SU-DHL-6 (cell line): Measurements from ENCODE around the gene XYLT1.

Source experiments
- H2AFZ ChIP-seq: fragments of 200-600 bp; sonication (generic); 2 replicates; pipeline ENCODE4 v1.6.1; 2014; ENCODE audit warnings: low read depth, mild to moderate bottlenecking, moderate library complexity, mixed read lengths, antibody characterized with exemption, low read length; ENCODE audit not compliant: severe bottlenecking
- H3F3A ChIP-seq: fragments of 200-600 bp; shearing (Covaris generic); 2 replicates; pipeline ENCODE4 v1.6.0; 2016; ENCODE audit warnings: antibody characterized with exemption, mild to moderate bottlenecking; ENCODE audit not compliant: insufficient read depth
- H3K27ac ChIP-seq: fragments of 200-600 bp; sonication (generic); 2 replicates; pipeline ENCODE4 v1.5.1; 2016; ENCODE audit warnings: low read depth, mild to moderate bottlenecking, low read length, moderate library complexity, mixed read lengths
- H3K27me3 ChIP-seq: fragments of 200-600 bp; sonication (generic), shearing (Covaris generic); 2 replicates; pipeline ENCODE4 v1.6.0; 2014; ENCODE audit warnings: mild to moderate bottlenecking, low read length
- H3K36me3 ChIP-seq: fragments of 200-600 bp; sonication (generic); 2 replicates; pipeline ENCODE4 v1.6.1; 2014; ENCODE audit warnings: mild to moderate bottlenecking, low read length, mixed read lengths
- H3K4me2 ChIP-seq: fragments of 300-600, 200-600 bp; shearing (Covaris generic), sonication (generic); 2 replicates; pipeline ENCODE4 v1.6.0; 2014; ENCODE audit warnings: low read length, low read depth, mild to moderate bottlenecking; ENCODE audit not compliant: poor library complexity, severe bottlenecking
- H3K4me3 ChIP-seq: fragments of 200-600 bp; sonication (generic); 2 replicates; pipeline ENCODE4 v1.5.1; 2014; ENCODE audit warnings: antibody characterized with exemption, low read length, mild to moderate bottlenecking, mixed read lengths; ENCODE audit not compliant: insufficient read depth, poor library complexity, severe bottlenecking
- H3K79me2 ChIP-seq: fragments of 200-600 bp; sonication (generic); 2 replicates; pipeline ENCODE4 v1.6.1; 2014; ENCODE audit warnings: mild to moderate bottlenecking, low read length, moderate library complexity; ENCODE audit not compliant: insufficient read depth
- H3K9ac ChIP-seq: fragments of 200-600 bp; sonication (generic); 2 replicates; pipeline ENCODE4 v1.7.0; 2014; ENCODE audit warnings: mild to moderate bottlenecking, low read length
- H3K9me2 ChIP-seq: fragments of 200-600 bp; sonication (generic); replicated peaks from 2 replicates; pipeline ENCODE4 v1.6.1; 2014; ENCODE audit warnings: low read length; ENCODE audit not compliant: insufficient read depth
- H3K9me3 ChIP-seq: fragments of 200-600 bp; sonication (generic); 2 replicates; pipeline ENCODE4 v1.6.1; 2014; ENCODE audit warnings: low read length, mixed read lengths; ENCODE audit not compliant: insufficient read depth
- H4K20me1 ChIP-seq: fragments of 200-600 bp; sonication (generic); 2 replicates; pipeline ENCODE4 v1.6.1; 2014; ENCODE audit warnings: low read depth, mild to moderate bottlenecking, antibody characterized with exemption, low read length, moderate library complexity, mixed read lengths
- EZH2phosphoT487 ChIP-seq: fragments of 200-600 bp; sonication (generic), shearing (Covaris generic); conservative IDR thresholded peaks from 2 replicates; pipeline ENCODE4 v1.6.1; 2018; ENCODE audit warnings: mild to moderate bottlenecking, antibody characterized with exemption, low read length, moderate library complexity, mixed read lengths
- TF ChIP-seq, protein P1 (sequence below): fragments of 200-600 bp; sonication (generic); IDR thresholded peaks from one replicate; pipeline ENCODE4 v1.5.1; 2017; ENCODE audit warnings: antibody characterized with exemption, mild to moderate bottlenecking, low read length, moderate library complexity; ENCODE audit not compliant: insufficient read depth, poor library complexity, severe bottlenecking

The XYLT1 gene

DNA sequence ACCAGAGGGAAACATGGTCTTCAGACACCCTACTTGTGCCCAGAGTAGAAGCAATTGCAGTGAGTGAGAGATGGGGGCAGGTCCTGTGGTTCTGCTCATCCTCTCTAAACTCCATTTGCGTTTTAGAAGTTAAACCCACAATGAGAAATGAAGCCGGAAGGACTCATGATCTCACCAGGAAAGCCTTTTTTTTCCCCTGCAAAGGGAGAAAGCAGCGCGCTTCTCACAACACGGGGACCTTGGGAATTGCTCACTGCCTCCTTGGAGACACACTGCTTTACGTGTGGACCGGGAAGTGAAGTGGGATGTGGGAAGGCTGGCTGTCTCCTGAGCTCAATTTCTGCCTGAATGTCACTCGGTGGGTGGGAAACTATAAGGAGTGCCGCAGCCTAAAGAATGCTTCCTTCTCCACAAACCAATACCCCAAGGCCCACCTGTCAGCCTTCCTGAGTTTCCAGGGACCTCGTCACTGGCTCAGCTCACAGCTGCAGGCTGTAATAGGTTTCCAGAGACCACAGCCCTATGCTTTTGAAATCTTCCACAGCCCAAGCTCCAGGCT lies 365.4 kb downstream of the XYLT1 start:
- no peak for TF ChIP-seq EZH2phosphoT487
- TF ChIP-seq, protein P1, sequence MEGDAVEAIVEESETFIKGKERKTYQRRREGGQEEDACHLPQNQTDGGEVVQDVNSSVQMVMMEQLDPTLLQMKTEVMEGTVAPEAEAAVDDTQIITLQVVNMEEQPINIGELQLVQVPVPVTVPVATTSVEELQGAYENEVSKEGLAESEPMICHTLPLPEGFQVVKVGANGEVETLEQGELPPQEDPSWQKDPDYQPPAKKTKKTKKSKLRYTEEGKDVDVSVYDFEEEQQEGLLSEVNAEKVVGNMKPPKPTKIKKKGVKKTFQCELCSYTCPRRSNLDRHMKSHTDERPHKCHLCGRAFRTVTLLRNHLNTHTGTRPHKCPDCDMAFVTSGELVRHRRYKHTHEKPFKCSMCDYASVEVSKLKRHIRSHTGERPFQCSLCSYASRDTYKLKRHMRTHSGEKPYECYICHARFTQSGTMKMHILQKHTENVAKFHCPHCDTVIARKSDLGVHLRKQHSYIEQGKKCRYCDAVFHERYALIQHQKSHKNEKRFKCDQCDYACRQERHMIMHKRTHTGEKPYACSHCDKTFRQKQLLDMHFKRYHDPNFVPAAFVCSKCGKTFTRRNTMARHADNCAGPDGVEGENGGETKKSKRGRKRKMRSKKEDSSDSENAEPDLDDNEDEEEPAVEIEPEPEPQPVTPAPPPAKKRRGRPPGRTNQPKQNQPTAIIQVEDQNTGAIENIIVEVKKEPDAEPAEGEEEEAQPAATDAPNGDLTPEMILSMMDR: no peak
- Histone ChIP-seq H3K36me3 (no peaks in the 10 kb centered on the region), H3K9me3 (no peaks in the 10 kb centered on the region), H3K27ac (no peak overlapping the region), H3K4me2 (no peak overlapping the region), H2AFZ (no peak overlapping the region), H3K9me2 (no peaks in the 10 kb centered on the region), H3K9ac (no peak overlapping the region), H3K79me2 (no peaks in the 10 kb centered on the region), H4K20me1 (no peaks in the 10 kb centered on the region), H3F3A (no peaks in the 10 kb centered on the region), H3K27me3 (no peaks in the 10 kb centered on the region), H3K4me3 (no peak overlapping the region)

DNA sequence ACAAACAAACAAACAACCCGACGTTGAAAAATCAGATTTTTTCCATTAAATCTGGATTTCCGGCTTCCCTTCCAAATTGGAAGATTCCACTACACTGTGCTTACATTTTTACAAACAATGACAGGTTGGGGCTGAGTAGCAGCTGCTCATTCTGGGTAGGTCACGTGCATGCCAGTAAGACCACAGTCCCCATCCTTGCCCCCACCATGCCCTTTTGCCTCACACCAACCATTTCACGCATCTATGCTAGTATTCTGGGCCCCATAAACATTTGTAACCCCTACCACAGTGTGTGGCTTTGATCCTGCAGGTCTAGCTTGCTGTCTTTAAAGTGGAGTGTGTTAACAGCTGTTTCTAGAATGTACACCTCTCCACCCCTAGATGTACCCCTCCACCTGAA lies 366.1 kb downstream of the XYLT1 start:
- H3K9me3 ChIP-seq: no peaks in the 10 kb centered on the region
- TF ChIP-seq EZH2phosphoT487: no peak
- TF ChIP-seq, protein P1: no peak

DNA sequence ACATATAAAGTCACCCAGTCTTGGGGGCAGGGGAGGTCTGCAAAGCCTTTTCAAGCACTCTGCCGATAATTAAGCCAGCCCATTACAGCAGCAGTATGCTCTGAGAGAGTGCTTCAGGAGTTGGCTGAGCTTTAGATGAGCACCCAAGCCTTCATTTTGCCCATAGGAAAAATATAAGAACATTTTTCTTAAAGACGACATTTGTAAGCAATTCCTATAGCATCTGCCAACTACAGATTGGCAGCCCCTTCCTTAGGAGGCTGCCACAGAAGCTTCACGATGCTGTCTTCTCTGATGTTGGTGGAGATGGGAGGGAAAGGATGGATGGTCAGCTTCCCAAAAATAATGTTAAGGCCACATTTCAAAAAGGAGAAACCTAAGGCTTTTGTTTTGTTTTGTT lies 367.5 kb downstream of the XYLT1 start:
- Histone ChIP-seq H3F3A (no peaks in the 10 kb centered on the region), H3K27me3 (no peaks in the 10 kb centered on the region), H4K20me1 (no peaks in the 10 kb centered on the region), H3K79me2 (no peaks in the 10 kb centered on the region), H3K4me3 (no peak overlapping the region), H3K9ac (no peak overlapping the region), H3K9me3 (no peaks in the 10 kb centered on the region), H3K36me3 (no peaks in the 10 kb centered on the region), H3K27ac (no peak overlapping the region), H3K9me2 (no peaks in the 10 kb centered on the region), H2AFZ (no peak overlapping the region), H3K4me2 (no peak overlapping the region)
- TF ChIP-seq, protein P1: no peak
- no peak for TF ChIP-seq EZH2phosphoT487

More for the DNA sequence above, 366.1 kb downstream of the XYLT1 start:
- Histone ChIP-seq H2AFZ (no peak overlapping the region), H3K4me2 (no peak overlapping the region), H4K20me1 (no peaks in the 10 kb centered on the region), H3K27me3 (no peaks in the 10 kb centered on the region), H3K9ac (no peak overlapping the region), H3F3A (no peaks in the 10 kb centered on the region), H3K79me2 (no peaks in the 10 kb centered on the region), H3K9me2 (no peaks in the 10 kb centered on the region), H3K36me3 (no peaks in the 10 kb centered on the region), H3K27ac (no peak overlapping the region), H3K4me3 (no peak overlapping the region)

DNA sequence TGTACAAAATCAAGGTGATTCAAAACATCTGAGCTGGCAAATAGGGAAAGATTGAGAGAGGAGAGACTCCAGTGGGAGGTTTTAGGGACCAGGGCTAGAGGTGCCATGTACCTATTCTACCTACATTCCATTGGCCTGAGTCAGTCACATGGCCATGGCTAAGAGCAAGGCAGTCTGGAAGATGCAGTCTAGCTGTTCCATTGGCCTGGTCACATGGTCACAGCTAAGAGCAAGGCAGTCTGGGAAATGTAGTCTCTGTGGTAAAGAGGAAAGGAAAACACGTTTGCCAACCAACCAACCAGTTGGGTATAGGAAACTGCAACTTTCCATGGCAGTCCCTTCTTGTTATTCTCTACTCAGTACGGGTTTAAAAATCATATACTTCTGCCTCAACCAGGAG lies 369.1 kb downstream of the XYLT1 start:
- H3K79me2 ChIP-seq: no peaks in the 10 kb centered on the region
- H3K36me3 ChIP-seq: no peaks in the 10 kb centered on the region
- no peaks in the 10 kb centered on the region for H3K9me3 ChIP-seq
- H3K9me2 ChIP-seq: no peaks in the 10 kb centered on the region
- no peak overlapping the region for H3K4me2 ChIP-seq
- no peak overlapping the region for H3K9ac ChIP-seq
- H4K20me1 ChIP-seq: no peaks in the 10 kb centered on the region
- no peak overlapping the region for H3K4me3 ChIP-seq
- no peak overlapping the region for H3K27ac ChIP-seq
- H3K27me3 ChIP-seq: no peaks in the 10 kb centered on the region
- H3F3A ChIP-seq: no peaks in the 10 kb centered on the region
- H2AFZ ChIP-seq: no peak overlapping the region
- no peak for TF ChIP-seq EZH2phosphoT487
- TF ChIP-seq, protein P1: no peak
